ENCODE data around the gene LRP6. TPM values are rescaled to one million over a fixed set of nuclear protein-coding genes. Genes with fewer than 3 reads are reported as not detected.

The LRP6 gene
- total and polyA plus RNA-seq, 10 of the 15 experiments (the other 5 are each of a cell fraction or from before 2014, with no cell fraction given): 1.5 to 14.9 (median 6.1) TPM

DNA sequence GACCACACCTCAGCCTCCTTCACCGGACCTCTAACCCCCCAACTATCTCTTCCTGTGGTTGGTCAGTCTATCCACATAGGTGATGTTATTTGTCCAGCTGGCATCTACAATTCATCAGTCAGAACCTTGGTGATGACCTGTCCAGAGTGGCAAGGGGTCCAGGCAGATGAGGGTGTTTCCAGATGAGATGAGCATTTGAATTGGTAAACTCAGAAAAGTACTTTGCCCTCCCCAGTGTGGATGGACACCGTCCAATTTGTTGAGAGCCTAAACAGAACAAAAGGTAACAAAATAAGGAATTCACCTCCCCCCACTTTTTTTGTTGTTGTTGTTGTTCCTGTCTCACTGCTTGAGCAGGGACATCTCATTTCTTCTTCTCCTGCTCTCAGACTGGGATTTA, 34.3 kb upstream of the LRP6 start:
- Histone ChIP-seq H3K27ac (ENCODE audit: control insufficient read depth, insufficient read depth) (no peak overlapping the region), H3K4me3 (no peak overlapping the region), H2AFZ (ENCODE audit: control insufficient read depth, low read depth, low read length) (no peak overlapping the region), H4K20me1 (ENCODE audit: control insufficient read depth, insufficient read depth) (no peaks in the 10 kb centered on the region), H3K4me1 (ENCODE audit: control insufficient read depth, insufficient read depth, low read length) (no peaks in the 10 kb centered on the region), H3K9me3 (replicated peaks; ENCODE audit: control insufficient read depth, insufficient read depth, low read length) (no peaks in the 10 kb centered on the region; the same call in 2 of the 3 replicates), H3K9ac (ENCODE audit: control insufficient read depth, insufficient read depth, low read length) (no peak overlapping the region), H3K27me3 (replicated peaks in 1 of 2; ENCODE audit: control insufficient read depth in 2 of 2, insufficient read depth in 2 of 2, low read length in 1 of 2) (no peaks in the 10 kb centered on the region), H3K36me3 (ENCODE audit: control insufficient read depth in 2 of 2, insufficient read depth in 2 of 2, low read length in 1 of 2) (no peaks in the 10 kb centered on the region), H3K4me2 (ENCODE audit: control insufficient read depth, insufficient read depth) (no peak overlapping the region), H3K79me2 (ENCODE audit: control insufficient read depth, insufficient read depth, low read length) (no peaks in the 10 kb centered on the region)
- BruUV-seq (replicated peaks): no TSS peak
- CTCF ChIA-PET: no interaction called here
- in situ Hi-C loops (cut with MboI): no loop called here
- no peak for FAIRE-seq
- no peak for DNase-seq (ENCODE audit: low read depth, low spot score)
- RAD21 ChIA-PET (ENCODE audit: unreplicated experiment): no interaction called here
- intact Hi-C loops (cut with micrococcal nuclease; ENCODE audit: unreplicated experiment): no loop called here
- TF ChIP-seq YBX1 (IDR thresholded peaks at IDR 0.05) (no peak), SRF (IDR thresholded peaks at IDR 0.05; ENCODE audit: low read depth in 2 of 2, low read length in 2 of 2) (no peak), MEF2A (IDR thresholded peaks at IDR 0.05; ENCODE audit: insufficient read depth, low read depth, low read length) (no peak), ZSCAN29 (IDR thresholded peaks at IDR 0.05) (no peak), POLR2AphosphoS2 (IDR thresholded peaks at IDR 0.05; ENCODE audit: low read depth, low read length) (no peak), KLF5 (IDR thresholded peaks at IDR 0.05; ENCODE audit: partially characterized antibody) (no peak), ASH2L (IDR thresholded peaks at IDR 0.05; ENCODE audit: borderline replicate concordance, low read depth) (no peak), POU2F2 (IDR thresholded peaks at IDR 0.05; ENCODE audit: borderline replicate concordance, low read depth, low read length) (no peak), RFX5 (IDR thresholded peaks at IDR 0.05; ENCODE audit: low read depth, low read length) (no peak), ZNF622 (IDR thresholded peaks at IDR 0.05) (no peak)
- SMC1A ChIA-PET (ENCODE audit: uncharacterized antibody, unreplicated experiment): no interaction called here
- POLR2A ChIA-PET: no interaction called here
- WGBS (ENCODE audit: insufficient coverage, insufficient replicate concordance, low lambda C conversion rate, missing lambda C conversion rate): 50% methylated on average over 2 of the region's 2 CpGs
- no peak for ATAC-seq

All from GM12878 (cell line).